Lung microvascular endothelial cell (primary cell): ENCODE data around the gene REXO1. TPM values are rescaled to one million over a fixed set of nuclear protein-coding genes. Genes with fewer than 3 reads are reported as not detected.

Experiments used
- DNase-seq, 2 donors: peaks; one replicate each; pipeline versions ENCODE4 v3.0.0 to v3.0.0-alpha.2; 2010; ENCODE audit warnings: low read depth in 2 of 2
- total RNA-seq: library from RNA; depleted of rRNA; stranded (reverse); fragments of >200 nt; gene quantifications from 2 replicates; pipeline ENCODE4 v1.2.1, GENCODE V29; 2014

The REXO1 gene
- total RNA-seq, 1 donor from 2014 or later, result 6.9 TPM

DNA sequence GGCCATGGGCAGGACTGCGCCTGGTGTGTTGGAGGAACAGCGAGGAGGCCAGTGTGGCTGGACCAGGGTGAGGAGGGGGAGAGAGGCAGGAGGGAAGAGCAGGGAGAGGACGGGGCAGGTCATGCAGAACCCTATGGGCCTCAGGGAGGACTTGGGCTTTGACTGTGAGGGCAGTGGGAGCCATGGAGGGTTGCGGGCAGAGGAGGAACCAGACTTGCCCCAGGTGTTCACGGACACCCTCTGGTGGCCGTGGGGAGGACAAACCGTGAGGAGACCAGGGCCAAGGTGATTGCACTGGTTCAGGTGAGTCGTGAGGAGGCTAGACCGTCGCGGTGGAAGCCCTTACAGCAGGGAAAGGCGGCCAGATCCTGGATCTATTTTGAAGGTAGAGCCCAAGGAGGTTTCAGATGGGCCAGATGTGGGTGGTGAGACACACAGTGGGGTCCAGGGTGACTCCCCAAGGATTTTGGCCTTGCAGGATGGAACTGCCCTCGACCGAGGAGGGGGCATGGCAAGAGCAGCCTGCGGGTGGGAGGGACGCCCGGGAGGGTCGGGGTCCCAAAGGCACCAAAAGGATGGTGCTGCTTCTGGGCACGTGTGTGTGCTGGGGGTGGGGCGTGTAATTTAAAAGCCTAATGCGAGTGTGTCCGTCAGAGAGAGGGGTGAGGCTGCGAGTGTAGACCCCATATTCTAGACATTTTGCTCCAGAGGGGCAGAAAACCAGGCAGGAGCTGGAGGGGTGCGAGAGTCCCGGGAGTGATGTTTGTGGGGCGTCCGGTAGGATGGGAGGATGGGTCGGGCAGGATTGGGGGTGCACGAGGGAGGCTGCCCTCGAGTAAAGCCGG lies 2.7 kb upstream of the REXO1 start:
- DNase-seq, result no peak

- DNase-seq, result no peak
These were observed 1.7 kb upstream of the REXO1 start for GRCh38 chr19:1849886-1850398.

DNA sequence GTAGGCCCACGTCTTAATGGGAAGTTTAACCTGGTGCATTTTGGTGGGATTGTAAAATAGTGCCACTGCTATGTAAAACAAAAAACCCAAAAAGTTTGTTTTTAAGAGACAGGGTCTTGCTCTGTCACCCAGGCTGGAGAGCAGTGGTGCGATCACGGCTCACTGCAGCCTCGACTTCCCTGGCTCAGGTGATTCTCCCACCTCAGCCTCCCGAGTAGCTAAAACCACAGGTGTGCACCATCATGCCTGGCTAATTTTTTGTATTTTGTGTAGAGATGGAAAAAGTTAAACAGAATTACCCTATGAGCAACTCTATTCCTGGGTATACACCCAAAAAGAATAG lies 820 bp upstream of the REXO1 start:
- DNase-seq, result no peak

DNA sequence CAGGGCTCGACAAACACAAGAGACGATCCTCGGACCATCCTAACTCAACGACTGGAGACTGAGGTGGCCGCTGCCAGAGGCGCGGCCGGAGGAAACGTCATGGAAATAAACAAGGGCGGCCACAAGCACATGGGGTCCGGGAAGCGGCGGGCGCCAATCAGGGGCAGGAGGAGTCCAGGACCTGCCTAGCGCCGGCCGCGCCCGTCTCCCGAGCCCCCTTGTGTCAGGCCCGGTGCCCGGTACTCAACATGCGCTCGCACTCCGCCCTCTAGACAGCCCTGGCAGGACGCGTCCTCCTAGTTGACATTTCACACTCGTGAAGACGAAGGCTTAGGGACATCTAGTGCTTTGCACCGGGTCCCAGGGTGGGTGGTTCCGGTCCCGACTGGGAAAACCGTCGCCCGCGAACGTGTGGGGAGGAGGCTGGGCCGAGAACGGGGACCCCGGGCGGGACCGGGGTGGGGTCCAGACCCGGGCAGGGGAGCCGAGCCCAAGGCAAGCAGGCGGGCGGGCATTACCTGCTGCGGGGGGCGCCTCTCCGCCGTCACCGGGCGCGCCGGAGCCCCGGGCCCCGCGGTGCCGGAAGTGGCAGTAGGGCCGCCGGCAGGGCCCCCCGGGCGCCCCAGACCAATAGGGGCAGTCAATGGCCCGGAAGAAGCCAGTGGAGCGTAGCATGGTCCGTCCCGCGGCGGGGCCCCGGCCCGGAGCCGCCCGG lies 442 bp downstream of the REXO1 start:
- DNase-seq, result peak; percentile 80 to 93

GRCh38 chr19:1847348-1847683 lies 967 bp downstream of the REXO1 start:
- DNase-seq, result no peak

GRCh38 chr19:1846517-1847204 lies 1.6 kb downstream of the REXO1 start:
- no peak for DNase-seq

GRCh38 chr19:1845642-1846041 lies 2.6 kb downstream of the REXO1 start:
- no peak for DNase-seq

- DNase-seq, result no peak
These were observed 3.2 kb downstream of the REXO1 start for GRCh38 chr19:1845125-1845515.

GRCh38 chr19:1844513-1845124 lies 3.7 kb downstream of the REXO1 start:
- DNase-seq, result no peak

- DNase-seq, result peak; percentile 41 to 44
These were observed 4.5 kb downstream of the REXO1 start for GRCh38 chr19:1843646-1844394.

DNA sequence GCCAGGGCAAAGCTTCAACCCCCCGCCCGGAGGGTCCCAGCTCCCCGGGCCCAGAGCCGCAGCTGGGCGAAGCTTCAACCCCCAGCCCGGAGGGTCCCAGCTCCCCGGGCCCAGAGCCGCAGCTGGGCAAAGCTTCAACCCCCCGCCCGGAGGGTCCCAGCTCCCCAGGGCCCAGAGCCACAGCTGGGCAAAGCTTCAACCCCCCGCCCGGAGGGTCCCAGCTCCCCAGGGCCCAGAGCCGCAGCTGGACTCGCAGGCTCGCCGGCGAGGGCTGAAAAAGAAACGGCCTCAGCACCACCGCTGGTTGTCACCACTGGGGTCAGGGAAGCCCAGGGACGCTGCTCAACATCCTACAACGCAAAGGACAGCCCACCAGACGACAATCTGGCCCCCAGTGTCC lies 5.2 kb downstream of the REXO1 start:
- no peak for DNase-seq

DNA sequence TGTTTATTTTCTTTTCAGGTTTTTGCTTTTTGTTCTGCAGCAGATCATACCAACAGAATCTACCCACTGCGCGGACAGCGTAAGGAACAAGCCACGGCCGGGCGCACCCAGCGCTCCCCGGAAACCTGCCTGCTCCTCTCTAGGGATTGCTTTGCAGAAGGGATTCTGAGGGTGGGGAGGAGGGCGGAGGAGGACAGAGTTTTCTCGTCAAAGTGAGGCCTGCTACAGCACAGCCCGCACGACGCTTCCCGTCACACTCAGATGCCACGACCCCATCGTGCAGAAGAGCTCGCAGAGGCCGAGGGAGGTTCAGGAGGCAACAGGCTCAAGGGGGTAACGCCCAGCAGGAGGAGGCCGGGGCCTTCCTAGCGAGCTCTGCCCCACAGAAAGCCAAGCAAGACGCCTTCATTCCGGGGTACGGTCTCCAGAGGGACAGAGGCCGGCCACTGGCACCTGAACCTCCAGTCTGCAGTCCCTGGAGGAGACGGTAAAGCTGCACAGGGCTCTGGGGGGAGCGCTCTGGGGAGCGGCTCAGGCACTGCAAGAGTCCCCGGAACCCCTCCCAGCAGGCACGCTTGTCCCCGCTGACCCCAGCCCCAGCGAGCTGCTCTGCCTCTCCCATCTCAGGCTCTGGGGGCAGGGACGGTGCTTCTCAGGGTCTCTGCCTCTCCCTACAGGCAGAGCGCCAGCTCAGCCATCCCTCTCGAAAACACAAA lies 6.9 kb downstream of the REXO1 start:
- DNase-seq, result peak in 1 of 2 donors; percentile 36

DNA sequence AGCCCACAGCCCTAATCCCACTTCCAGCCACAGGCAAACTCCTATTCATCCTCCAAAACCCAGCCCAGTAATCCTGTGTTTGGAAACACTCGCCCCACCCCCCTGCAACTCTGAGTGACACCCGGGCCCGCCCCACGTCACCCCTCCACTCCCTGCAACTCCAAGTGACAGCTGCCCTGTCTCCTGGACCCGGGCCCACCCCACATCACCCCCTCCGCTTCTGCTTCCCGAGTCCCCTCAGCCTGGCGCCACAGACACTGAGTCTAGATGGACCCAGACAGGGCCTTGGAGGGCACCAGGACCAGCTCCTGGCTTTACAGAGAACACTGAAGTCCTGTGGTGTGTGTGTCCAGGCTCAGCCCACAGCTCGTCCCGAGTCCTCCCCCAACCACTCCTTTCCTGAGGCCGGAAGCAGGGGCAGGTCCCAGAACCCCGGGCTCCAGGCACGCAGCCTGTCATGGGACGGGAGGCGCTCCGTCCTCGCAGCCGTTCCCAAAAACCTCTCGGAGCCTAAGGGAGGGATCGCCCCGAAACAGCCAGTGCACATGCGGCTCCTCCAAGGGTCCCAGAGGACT lies 7.7 kb downstream of the REXO1 start:
- DNase-seq, result peak; percentile 72 to 86

- DNase-seq, result no peak
These were observed 8.4 kb downstream of the REXO1 start for GRCh38 chr19:1839658-1840540.

DNA sequence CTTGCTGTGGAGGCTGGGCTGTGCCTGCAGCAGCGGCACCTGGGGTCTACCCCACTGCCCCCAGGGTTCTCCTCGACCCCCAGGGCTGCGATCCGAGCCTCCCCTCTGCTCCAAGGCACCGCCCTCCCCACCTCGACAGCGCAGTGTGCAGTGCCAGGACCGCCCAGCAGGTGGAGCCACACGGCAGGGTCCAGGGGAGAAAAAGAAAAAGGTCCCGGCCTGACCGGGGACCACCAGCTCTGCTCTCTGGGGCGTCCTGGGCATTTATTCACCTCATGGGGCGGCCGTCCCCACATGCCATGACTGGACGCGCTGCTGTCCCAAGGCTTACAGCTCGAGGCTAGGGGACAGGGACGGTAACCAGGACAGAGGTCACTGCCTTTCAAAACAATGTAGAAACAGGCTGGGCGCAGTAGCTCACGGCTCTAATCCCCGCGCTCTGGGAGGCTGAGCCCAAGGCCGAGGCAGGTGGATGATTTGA lies 10.6 kb downstream of the REXO1 start:
- DNase-seq, result peak; percentile 39 to 69

DNA sequence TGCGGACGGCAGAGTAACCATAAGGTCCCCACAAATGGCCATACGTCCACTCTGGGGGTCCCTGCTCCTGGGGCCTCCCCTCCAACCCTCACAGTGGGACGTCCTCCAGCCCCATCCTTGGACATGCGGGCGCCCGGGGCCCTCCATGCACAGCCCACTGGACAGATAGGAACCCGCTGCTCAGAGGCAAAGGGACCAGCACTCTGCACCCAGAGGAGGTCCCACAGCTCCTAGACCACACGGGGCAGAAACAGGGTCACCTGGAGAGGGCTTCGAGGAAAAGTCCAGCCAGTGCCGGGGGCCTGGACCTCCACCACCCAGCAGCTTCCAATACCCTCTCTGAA lies 11.1 kb downstream of the REXO1 start:
- no peak for DNase-seq

DNA sequence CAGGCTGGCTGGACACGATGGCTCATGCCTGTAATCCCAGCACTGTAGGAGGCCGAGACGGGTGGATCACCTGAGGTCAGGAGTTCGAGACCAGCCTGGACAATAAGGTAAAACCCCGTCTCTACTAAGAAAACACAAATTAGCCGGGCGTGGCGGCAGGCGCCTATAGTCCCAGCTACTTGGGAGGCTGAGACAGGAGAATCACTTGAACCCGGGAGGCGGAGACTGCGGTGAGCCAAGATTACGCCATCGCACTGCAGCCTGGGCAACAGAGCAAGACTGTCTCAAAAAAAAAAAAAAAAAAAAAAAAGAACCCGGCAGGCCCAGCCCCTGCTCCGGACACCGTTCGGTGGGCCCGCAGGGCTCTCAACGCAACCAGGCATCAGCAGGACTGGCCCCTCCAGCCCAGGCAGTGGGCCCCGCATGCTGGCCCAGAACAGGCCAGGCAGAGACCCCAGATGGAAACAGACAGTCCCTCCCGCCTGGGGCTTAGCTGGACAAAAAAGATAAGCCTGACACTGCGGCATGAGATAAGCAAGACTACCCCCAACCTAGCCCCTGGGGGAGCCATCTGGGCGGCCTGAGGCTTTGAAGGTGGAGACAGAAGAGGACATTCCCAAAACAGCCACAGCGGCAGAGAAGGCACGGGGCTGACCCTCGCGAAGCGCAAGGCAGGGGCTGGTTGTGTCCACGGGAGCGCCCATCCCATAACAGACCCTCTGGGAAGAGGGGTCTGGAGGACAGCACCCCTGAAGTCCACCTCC lies 11.6 kb downstream of the REXO1 start:
- no peak for DNase-seq

- DNase-seq, result no peak
These were observed 14.7 kb downstream of the REXO1 start for GRCh38 chr19:1833540-1833939.
